Measurements from ENCODE around the gene P2RX1.

The P2RX1 gene

GRCh38 chr17:3929181-3929580 is 12.9 kb upstream of the P2RX1 start:
- Histone ChIP-seq H3K9me3 (ENCODE audit: insufficient read depth, low read length) (no peaks in the 10 kb centered on the region), H2AFZ (ENCODE audit: low read depth, low read length, severe bottlenecking) (no peak overlapping the region), H3K4me2 (ENCODE audit: low read depth, low read length, poor library complexity, severe bottlenecking) (no peak overlapping the region), H3K36me3 (ENCODE audit: low read length) (no peaks in the 10 kb centered on the region), H3F3A (ENCODE audit: insufficient read depth) (peaks cover 11% of the 10 kb centered on the region; the same call in 1 of the 2 replicates), H3K9ac (ENCODE audit: low read length) (no peak overlapping the region), H3K79me2 (ENCODE audit: insufficient read depth, low read length) (no peaks in the 10 kb centered on the region), H3K9me2 (replicated peaks; ENCODE audit: insufficient read depth, low read length) (no peaks in the 10 kb centered on the region), H4K20me1 (ENCODE audit: low read depth, low read length) (no peaks in the 10 kb centered on the region; the same call in 1 of the 2 replicates), H3K27me3 (ENCODE audit: low read length) (no peaks in the 10 kb centered on the region), H3K27ac (ENCODE audit: low read depth, low read length) (no peak overlapping the region), H3K4me3 (ENCODE audit: insufficient read depth, low read length, poor library complexity, severe bottlenecking) (no peak overlapping the region)
- TF ChIP-seq CTCF (IDR thresholded peaks at IDR 0.05; ENCODE audit: insufficient read depth, low read length, poor library complexity, severe bottlenecking) (no peak), EZH2phosphoT487 (conservative IDR thresholded peaks at IDR 0.05; ENCODE audit: low read length) (no peak)

- H3K27me3 ChIP-seq (ENCODE audit: low read length): no peaks in the 10 kb centered on the region
- no peak overlapping the region for H3K4me3 ChIP-seq (ENCODE audit: insufficient read depth, low read length, poor library complexity, severe bottlenecking)
- no peaks in the 10 kb centered on the region for H3K79me2 ChIP-seq (ENCODE audit: insufficient read depth, low read length)
- no peaks in the 10 kb centered on the region for H3K36me3 ChIP-seq (ENCODE audit: low read length)
- H3K9me3 ChIP-seq (ENCODE audit: insufficient read depth, low read length): no peaks in the 10 kb centered on the region
- no peak for TF ChIP-seq CTCF (IDR thresholded peaks at IDR 0.05; ENCODE audit: insufficient read depth, low read length, poor library complexity, severe bottlenecking)
- TF ChIP-seq EZH2phosphoT487 (conservative IDR thresholded peaks at IDR 0.05; ENCODE audit: low read length): no peak
- no peaks in the 10 kb centered on the region; the same call in 1 of the 2 replicates for H4K20me1 ChIP-seq (ENCODE audit: low read depth, low read length)
- no peaks in the 10 kb centered on the region for H3K9me2 ChIP-seq (replicated peaks; ENCODE audit: insufficient read depth, low read length)
- H3F3A ChIP-seq (ENCODE audit: insufficient read depth): peaks cover 17% of the 10 kb centered on the region; the same call in 1 of the 2 replicates
- no peak overlapping the region for H3K9ac ChIP-seq (ENCODE audit: low read length)
- H3K27ac ChIP-seq (ENCODE audit: low read depth, low read length): no peak overlapping the region
- no peak overlapping the region for H3K4me2 ChIP-seq (ENCODE audit: low read depth, low read length, poor library complexity, severe bottlenecking)
- H2AFZ ChIP-seq (ENCODE audit: low read depth, low read length, severe bottlenecking): no peak overlapping the region
Measured at GRCh38 chr17:3928406-3928805, 12.1 kb upstream of the P2RX1 start.

GRCh38 chr17:3927628-3928340 is 11.5 kb upstream of the P2RX1 start:
- H3F3A ChIP-seq (ENCODE audit: insufficient read depth): peaks cover 22% of the 10 kb centered on the region; the same call in 1 of the 2 replicates
- no peaks in the 10 kb centered on the region for H3K9me2 ChIP-seq (replicated peaks; ENCODE audit: insufficient read depth, low read length)
- TF ChIP-seq CTCF (IDR thresholded peaks at IDR 0.05; ENCODE audit: insufficient read depth, low read length, poor library complexity, severe bottlenecking) (no peak), EZH2phosphoT487 (conservative IDR thresholded peaks at IDR 0.05; ENCODE audit: low read length) (no peak)
- no peaks in the 10 kb centered on the region for H3K9me3 ChIP-seq (ENCODE audit: insufficient read depth, low read length)
- H3K27me3 ChIP-seq (ENCODE audit: low read length): no peaks in the 10 kb centered on the region
- H3K4me2 ChIP-seq (ENCODE audit: low read depth, low read length, poor library complexity, severe bottlenecking): no peak overlapping the region
- H3K4me3 ChIP-seq (ENCODE audit: insufficient read depth, low read length, poor library complexity, severe bottlenecking): no peak overlapping the region
- no peaks in the 10 kb centered on the region for H3K79me2 ChIP-seq (ENCODE audit: insufficient read depth, low read length)
- H2AFZ ChIP-seq (ENCODE audit: low read depth, low read length, severe bottlenecking): no peak overlapping the region
- H3K9ac ChIP-seq (ENCODE audit: low read length): no peak overlapping the region
- no peaks in the 10 kb centered on the region for H3K36me3 ChIP-seq (ENCODE audit: low read length)
- H3K27ac ChIP-seq (ENCODE audit: low read depth, low read length): no peak overlapping the region
- H4K20me1 ChIP-seq (ENCODE audit: low read depth, low read length): no peaks in the 10 kb centered on the region; the same call in 1 of the 2 replicates
